Daoy (cell line): ENCODE measurements around the gene PNPLA2. TPM values are rescaled to one million over a fixed set of nuclear protein-coding genes. Genes with fewer than 3 reads are reported as not detected.
A peak's percentile ranks its signal among the peaks of the same experiment; 100 is the strongest.

Experiments
- DNase-seq: peaks from one replicate; pipeline ENCODE4 v3.0.0-alpha.2; 2015; ENCODE audit warnings: low read depth
- total RNA-seq: library from RNA; depleted of rRNA; stranded (reverse); fragments of >200 nt; shearing (Covaris generic); gene quantifications from 2 replicates; pipeline ENCODE4 v1.2.3, GENCODE V29; 2014

The PNPLA2 gene
- total RNA-seq, 1 experiment from 2014 or later = 10.9 TPM

- peak; percentile 89 for DNase-seq
Observed at GRCh38 chr11:830295-831117, 11.8 kb downstream of the PNPLA2 start.

DNA sequence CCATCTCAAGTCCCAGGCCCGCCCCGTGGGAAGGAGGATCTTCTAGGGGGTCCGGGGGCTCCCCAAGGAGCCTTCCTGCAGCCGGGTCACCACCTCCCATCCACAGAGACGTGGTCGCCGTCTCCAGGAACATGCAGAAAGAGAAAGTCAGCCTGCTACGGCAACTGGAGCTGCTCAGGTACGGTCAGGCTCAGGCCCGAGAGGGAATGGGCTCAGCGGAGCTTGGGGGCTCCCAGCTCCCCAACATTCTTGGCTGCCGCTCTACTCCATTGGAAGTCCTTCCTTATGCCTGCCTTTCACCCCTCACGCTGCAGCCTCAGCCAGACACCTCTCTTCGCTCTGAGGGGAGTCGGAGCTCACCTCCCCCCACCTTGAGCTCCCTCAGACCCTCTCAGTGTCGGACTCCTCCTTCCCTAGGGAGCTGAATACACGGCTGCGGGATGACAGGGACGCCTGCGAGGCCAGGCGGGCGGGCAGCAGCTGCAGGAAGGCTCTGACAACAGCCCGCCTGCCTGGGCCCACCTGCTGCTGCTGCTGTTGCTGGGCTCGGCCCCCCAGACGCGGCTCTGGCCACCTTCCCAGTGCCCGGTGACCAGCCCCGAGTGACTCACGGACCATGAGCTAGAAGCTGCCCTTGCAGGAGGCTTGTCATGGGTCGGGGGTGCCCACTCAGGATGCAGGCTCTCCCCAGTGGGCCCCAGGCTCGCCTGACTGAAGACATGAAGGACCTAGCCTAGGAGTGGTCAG lies 12.6 kb downstream of the PNPLA2 start:
- DNase-seq = peak; percentile 87

DNA sequence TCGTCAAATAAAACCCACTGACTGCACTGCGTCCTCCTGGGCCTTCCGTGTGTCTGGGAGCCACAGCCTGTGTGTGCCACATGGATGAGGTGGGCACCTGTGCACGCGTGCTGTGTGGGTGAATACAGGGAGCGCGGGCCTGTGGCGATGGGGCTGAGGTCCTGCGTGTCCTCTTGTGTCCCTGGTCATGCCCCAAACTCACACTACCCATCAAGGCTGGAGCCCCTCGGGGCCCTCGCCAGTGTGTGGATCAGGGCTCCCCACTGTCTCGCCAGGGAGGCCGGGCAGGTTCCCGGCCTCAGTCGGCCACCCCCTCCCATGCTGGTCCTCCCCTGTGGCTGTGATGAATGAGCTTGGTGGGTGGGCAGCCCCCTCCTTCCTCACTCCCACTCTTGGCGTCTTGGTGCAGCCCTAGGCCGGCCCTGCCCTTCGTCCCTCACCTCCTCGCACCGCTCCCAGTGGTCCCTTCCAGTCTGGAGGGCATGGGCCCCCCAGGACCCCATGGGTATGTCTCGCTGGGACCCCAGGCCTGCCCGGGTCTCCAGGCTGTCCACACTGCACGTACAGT lies 13.3 kb downstream of the PNPLA2 start:
- peak; percentile 28 for DNase-seq

DNA sequence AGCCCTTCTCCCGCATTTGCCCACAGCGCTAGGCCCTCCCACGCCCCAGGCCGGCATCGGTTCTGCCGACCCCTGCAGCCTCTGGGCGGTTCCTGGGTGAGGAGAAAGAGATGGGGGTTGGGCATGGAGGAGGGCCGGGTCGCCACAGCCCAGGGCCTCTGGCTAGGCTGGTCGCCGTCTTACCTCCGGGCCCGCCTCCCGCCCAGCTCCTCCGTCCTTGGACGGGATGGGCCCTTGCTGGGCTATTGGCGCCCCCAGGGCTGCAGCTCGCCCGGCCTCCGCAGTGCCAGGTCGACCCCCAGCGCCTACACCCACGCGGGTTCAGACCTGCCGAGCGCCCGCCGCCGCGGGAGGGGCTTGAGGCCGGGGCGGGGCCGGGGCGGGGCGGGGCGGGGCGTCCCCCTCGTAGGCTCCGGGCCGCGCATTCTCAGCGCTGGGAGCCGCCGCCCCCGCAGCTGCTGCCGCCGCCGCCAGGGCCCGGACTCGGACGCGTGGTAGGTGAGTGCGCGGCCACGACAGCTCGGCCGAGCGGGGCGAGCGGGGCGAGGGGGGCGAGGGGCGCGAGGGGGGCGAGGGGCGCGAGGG lies 13.9 kb downstream of the PNPLA2 start, which contains the start of gene CD151:
Gene CD151, plus strand, starts transcription at position 424 of the 585 bp plus-strand sequence. CDS start 3,118 bp downstream, outside the sequence.
- DNase-seq = peak; percentile 79

GRCh38 chr11:833114-833791 lies 14.5 kb downstream of the PNPLA2 start:
- peak; percentile 72 for DNase-seq

GRCh38 chr11:833849-834311 lies 15.2 kb downstream of the PNPLA2 start:
- peak; percentile 53 for DNase-seq

GRCh38 chr11:834371-835316 lies 15.9 kb downstream of the PNPLA2 start:
- DNase-seq = peak; percentile 98

- DNase-seq = no peak
Observed at GRCh38 chr11:836274-836673, 17.6 kb downstream of the PNPLA2 start.

GRCh38 chr11:836700-837099 lies 18.0 kb downstream of the PNPLA2 start:
- no peak for DNase-seq

DNA sequence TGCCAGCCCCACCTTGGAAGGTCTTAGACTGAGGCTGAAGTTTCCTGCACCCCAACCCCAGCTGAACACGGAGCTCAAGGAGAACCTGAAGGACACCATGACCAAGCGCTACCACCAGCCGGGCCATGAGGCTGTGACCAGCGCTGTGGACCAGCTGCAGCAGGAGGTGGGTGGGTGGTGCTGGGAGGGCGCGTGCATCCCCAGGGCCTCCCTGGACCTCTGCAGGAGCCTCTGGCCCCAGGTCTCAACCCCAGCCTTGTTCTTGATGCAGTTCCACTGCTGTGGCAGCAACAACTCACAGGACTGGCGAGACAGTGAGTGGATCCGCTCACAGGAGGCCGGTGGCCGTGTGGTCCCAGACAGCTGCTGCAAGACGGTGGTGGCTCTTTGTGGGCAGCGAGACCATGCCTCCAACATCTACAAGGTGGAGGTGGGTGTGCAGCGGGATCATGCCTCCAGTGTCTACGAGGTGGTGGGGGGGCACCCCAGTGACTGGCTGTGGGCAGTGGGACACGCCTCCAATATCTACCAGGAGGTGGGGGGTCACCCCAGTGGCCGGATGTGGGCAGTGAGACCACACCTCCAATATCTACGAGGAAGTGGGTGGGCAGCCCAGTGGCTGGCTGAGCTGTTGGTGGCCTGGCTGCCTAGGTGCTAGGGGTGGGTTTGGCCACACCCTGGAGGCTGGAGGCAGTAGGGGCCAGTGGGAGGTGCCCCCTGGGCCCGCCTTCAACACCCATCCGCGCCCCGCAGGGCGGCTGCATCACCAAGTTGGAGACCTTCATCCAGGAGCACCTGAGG lies 18.7 kb downstream of the PNPLA2 start:
- no peak for DNase-seq

GRCh38 chr11:837990-838307 lies 19.2 kb downstream of the PNPLA2 start:
- DNase-seq = no peak

DNA sequence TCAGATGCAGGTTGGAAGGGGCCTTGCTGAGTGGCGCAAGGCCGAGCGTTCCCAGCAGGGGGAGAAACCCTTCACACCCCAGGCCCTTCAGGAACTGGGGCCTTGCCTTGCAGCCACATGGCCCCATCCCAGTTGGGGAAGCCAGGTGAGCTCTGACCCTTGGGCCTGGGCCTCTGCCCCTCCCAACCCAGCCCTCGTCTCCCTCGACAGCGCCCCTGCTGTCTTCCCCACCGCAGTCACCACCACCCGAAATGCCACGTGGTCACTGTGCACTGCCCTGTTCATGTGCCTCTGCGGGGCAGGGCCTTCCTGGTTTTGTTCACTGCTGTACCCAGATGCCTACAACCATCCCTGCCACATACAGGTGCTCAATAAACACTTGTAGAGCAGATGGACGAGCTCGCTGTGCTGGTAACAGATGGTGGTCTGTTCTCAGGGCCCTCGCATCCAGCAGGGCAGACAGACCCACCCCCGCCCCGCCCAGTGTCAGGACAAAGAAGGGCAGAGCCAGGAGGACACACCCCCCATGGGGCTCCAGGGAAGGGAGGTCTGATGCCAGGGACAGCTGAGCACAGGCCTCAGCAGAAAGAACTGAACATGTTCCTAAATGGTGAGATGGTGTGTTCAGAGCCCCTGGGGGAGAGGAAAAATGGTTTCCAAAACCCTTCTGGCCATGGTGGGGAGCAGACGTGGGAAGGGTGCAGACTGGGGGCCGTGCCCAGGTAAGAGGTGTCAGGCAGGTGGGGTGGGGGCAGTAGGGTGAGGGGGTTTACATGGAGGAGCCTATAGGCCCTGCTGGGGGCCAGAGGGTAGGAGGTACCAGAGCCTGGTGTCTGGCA lies 19.9 kb downstream of the PNPLA2 start:
- DNase-seq = no peak

DNA sequence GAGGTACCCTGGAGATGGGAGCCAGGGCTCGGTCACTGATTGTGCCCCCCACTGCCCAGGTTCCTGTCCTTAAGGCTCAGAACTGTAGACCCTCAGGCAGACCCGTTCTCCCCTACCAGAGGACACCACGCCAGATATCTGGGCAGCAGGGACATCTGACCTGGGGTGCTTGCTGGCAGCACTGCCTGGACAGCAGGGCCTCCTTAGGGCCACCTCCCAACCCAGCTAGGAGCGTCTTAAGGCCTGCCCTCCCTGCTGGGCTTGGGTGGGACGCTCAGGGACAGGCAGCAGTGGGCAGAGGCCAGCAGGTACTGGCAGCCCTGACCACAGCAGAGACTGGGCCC lies 20.5 kb downstream of the PNPLA2 start:
- no peak for DNase-seq

DNA sequence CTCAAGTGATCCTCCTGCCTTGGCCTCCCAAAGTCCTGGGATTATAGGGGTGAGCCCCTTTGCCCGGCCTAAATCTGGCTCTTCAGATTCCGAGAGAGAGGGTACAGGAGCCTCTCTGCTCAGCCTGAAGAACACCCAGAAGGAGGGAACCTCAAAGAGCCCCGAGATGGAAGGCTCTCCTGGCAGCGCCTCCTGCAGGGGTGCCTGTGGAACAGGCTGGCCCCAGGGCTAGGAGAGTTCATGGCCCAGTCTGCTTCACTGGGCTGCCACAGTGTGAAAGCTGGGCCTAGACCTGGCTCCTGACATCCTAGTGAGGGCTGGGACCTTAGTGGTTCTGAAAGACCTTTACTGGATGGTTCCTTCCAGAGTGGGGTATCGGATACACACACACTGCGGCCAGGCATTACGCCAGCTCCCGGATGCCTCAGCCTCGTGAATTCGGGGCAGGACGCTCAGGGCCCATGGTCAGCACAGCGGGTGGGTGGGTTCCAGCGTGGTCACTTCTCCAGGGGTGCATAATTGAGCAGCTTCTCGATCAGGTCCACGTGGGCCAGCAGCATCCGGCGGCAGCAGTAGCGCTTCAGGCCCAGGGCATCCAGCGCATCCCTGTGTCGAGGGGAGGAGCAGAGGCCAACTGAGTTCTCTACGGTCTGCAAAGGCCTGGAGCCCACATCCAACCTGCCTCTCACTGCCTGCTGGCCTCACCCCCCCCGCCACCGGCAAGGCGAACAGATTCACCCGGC lies 21.3 kb downstream of the PNPLA2 start:
- no peak for DNase-seq

GRCh38 chr11:841981-842369 lies 23.3 kb downstream of the PNPLA2 start:
- no peak for DNase-seq

- peak; percentile 94 for DNase-seq
Observed at GRCh38 chr11:842370-843002, 23.8 kb downstream of the PNPLA2 start, which contains the start of the genes POLR2L and TSPAN4. POLR2L (minus strand) TSS chr11:842529; CDS start chr11:842508, 21 bp downstream. TSPAN4 (plus strand) TSS chr11:842852; CDS start chr11:850305, 7,453 bp downstream.

DNA sequence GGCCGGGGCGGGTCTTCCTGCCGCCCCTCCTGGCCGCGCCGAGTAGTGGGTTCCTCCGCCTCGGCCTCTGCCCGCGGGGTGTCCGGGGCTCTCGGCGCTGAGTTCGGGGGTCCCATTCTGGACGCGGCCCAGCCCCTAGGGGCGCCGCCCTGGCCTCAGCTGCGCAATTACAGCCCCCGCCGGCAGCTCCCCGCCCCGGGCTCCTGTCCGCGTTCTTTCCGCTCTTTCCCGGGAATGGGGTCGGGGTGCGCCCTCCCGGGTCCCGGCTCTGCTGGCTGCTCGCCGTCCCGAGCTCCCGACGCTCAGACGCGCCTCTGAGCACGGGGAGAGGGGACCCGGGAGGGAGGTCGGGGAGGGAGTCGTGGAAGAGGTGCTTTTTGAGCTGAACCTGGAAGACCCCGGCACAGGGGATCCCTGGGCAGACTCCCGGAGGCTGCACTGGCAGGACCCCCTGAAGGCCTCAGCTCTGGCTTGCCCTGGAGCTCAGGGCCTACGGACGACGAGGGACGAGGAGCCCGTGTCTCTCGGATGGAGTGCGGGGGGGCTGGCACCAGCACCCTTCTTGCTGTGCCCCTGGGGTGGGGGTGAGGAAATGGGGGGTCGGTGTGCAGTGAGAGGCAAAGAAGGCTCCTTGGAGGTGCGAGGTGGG lies 24.5 kb downstream of the PNPLA2 start:
- DNase-seq = no peak
